Prostate gland (tissue), 1 donor: ENCODE data around the gene ZNF492.

Experiments used
- POLR2A ChIP-seq: fragments of 450-650 bp; IDR thresholded peaks from one replicate; pipeline ENCODE4 v1.6.1; 2016; ENCODE audit warnings: antibody characterized with exemption, mild to moderate bottlenecking
- POLR2AphosphoS5 ChIP-seq: sonication (generic); formaldehyde crosslinking; IDR thresholded peaks from one replicate; pipeline ENCODE4 v1.6.1; 2017; ENCODE audit warnings: antibody characterized with exemption

GRCh38 chr19:22605275-22606211, 28.6 kb upstream of the ZNF492 start:
- TF ChIP-seq POLR2AphosphoS5 (no peak), POLR2A (no peak)
